Stimulated activated memory B cell treated with anti-CD40 and anti-IgM and Interleukin-4, amounts not matched to agents 10 μg/mL and 1 μg/mL and 100 μg/mL, for 72 hours (primary cell): Measurements from ENCODE around the gene TRPV5.
"Not testable (repeated sequence)": the region's sequence is repeated elsewhere in the genome, so short reads cannot be mapped to it uniquely, and the experiment has no call there.

Source experiments
- ATAC-seq: fragments of 150-1000 bp; cut with Tn5 transposase; 2 replicates; pipeline ENCODE4 v1.10.0; 2021
- H3K27ac Mint-ChIP-seq: one replicate; pipeline ENCODE4 v1.8.0; 2022; ENCODE audit warnings: mild to moderate bottlenecking, mixed read lengths
- H3K27me3 Mint-ChIP-seq: one replicate; pipeline ENCODE4 v1.8.0; 2022; ENCODE audit warnings: mixed read lengths
- H3K36me3 Mint-ChIP-seq: one replicate; pipeline ENCODE4 v1.8.0; 2022; ENCODE audit warnings: mixed read lengths
- H3K4me1 Mint-ChIP-seq: one replicate; pipeline ENCODE4 v1.8.0; 2022; ENCODE audit warnings: mixed read lengths
- H3K4me3 Mint-ChIP-seq: one replicate; pipeline ENCODE4 v1.8.0; 2022; ENCODE audit warnings: mild to moderate bottlenecking, moderate library complexity, mixed read lengths
- H3K9me3 Mint-ChIP-seq: one replicate; pipeline ENCODE4 v1.8.0; 2022; ENCODE audit warnings: mixed read lengths

TRPV5 gene

GRCh38 chr7:142933624-142934023, at the start of gene TRPV5:
TRPV5 (minus strand) TSS chr7:142933746; CDS start chr7:142933459, 287 bp downstream.
- no peak within 1 kb of the TSS for H3K27ac Mint-ChIP-seq
- no peak for ATAC-seq

GRCh38 chr7:142978402-142978801, 44.9 kb upstream of the TRPV5 start:
- H3K4me3 Mint-ChIP-seq, ATAC-seq, H3K4me1 Mint-ChIP-seq, H3K36me3 Mint-ChIP-seq, H3K9me3 Mint-ChIP-seq, H3K27ac Mint-ChIP-seq: not testable (repeated sequence)
- peaks cover 24% of the 10 kb centered on the region for H3K27me3 Mint-ChIP-seq

More at GRCh38 chr7:142933624-142934023, at the start of gene TRPV5:
- H3K9me3 Mint-ChIP-seq = no peaks in the 10 kb centered on the region
- H3K4me3 Mint-ChIP-seq = no peak within 1 kb of the TSS
- H3K4me1 Mint-ChIP-seq = no peaks in the 10 kb centered on the region
- H3K36me3 Mint-ChIP-seq = no peaks in the 10 kb centered on the region
- peaks cover 14% of the 10 kb centered on the region for H3K27me3 Mint-ChIP-seq

GRCh38 chr7:142974626-142975025, 41.1 kb upstream of the TRPV5 start:
- H3K4me1 Mint-ChIP-seq = no peaks in the 10 kb centered on the region
- no peaks in the 10 kb centered on the region for H3K36me3 Mint-ChIP-seq
- H3K27ac Mint-ChIP-seq = no peak overlapping the region
- H3K27me3 Mint-ChIP-seq = peaks cover 45% of the 10 kb centered on the region
- H3K9me3 Mint-ChIP-seq = peaks cover 3% of the 10 kb centered on the region
- no peak for ATAC-seq
- H3K4me3 Mint-ChIP-seq = no peak overlapping the region

GRCh38 chr7:142969183-142969582, 35.6 kb upstream of the TRPV5 start:
- H3K4me3 Mint-ChIP-seq = no peak overlapping the region
- no peaks in the 10 kb centered on the region for H3K9me3 Mint-ChIP-seq
- H3K36me3 Mint-ChIP-seq = no peaks in the 10 kb centered on the region
- no peaks in the 10 kb centered on the region for H3K4me1 Mint-ChIP-seq
- H3K27me3 Mint-ChIP-seq = peaks cover 88% of the 10 kb centered on the region
- ATAC-seq = no peak
- H3K27ac Mint-ChIP-seq = no peak overlapping the region

- Mint-ChIP-seq H3K36me3 (no peaks in the 10 kb centered on the region), H3K27me3 (peaks cover 88% of the 10 kb centered on the region), H3K4me3 (no peak overlapping the region), H3K9me3 (no peaks in the 10 kb centered on the region), H3K27ac (no peak overlapping the region), H3K4me1 (no peaks in the 10 kb centered on the region)
- ATAC-seq = no peak
These were observed 34.7 kb upstream of the TRPV5 start for GRCh38 chr7:142968229-142968628.

- H3K27me3 Mint-ChIP-seq = peaks cover 72% of the 10 kb centered on the region
- H3K36me3 Mint-ChIP-seq = no peaks in the 10 kb centered on the region
- no peaks in the 10 kb centered on the region for H3K4me1 Mint-ChIP-seq
- no peaks in the 10 kb centered on the region for H3K9me3 Mint-ChIP-seq
- H3K4me3 Mint-ChIP-seq = no peak overlapping the region
- no peak for ATAC-seq
- H3K27ac Mint-ChIP-seq = no peak overlapping the region
These were observed 31.1 kb upstream of the TRPV5 start for GRCh38 chr7:142964502-142965246.

GRCh38 chr7:142963993-142964392, 30.4 kb upstream of the TRPV5 start:
- no peak overlapping the region for H3K4me3 Mint-ChIP-seq
- H3K9me3 Mint-ChIP-seq = no peaks in the 10 kb centered on the region
- H3K4me1 Mint-ChIP-seq = no peaks in the 10 kb centered on the region
- peaks cover 72% of the 10 kb centered on the region for H3K27me3 Mint-ChIP-seq
- no peak overlapping the region for H3K27ac Mint-ChIP-seq
- ATAC-seq = no peak
- H3K36me3 Mint-ChIP-seq = no peaks in the 10 kb centered on the region

- no peaks in the 10 kb centered on the region for H3K36me3 Mint-ChIP-seq
These were observed 29.4 kb upstream of the TRPV5 start for GRCh38 chr7:142962991-142963390.

GRCh38 chr7:142961973-142962926, 28.7 kb upstream of the TRPV5 start, which contains the start of gene KEL:
KEL (minus strand) TSS chr7:142962363; CDS start chr7:142962206, 157 bp downstream.
- Mint-ChIP-seq H3K4me1 (peaks cover under 1% of the 10 kb centered on the region), H3K36me3 (no peaks in the 10 kb centered on the region), H3K4me3 (no peak within 1 kb of the TSS), H3K27me3 (peaks cover 57% of the 10 kb centered on the region), H3K27ac (no peak within 1 kb of the TSS), H3K9me3 (no peaks in the 10 kb centered on the region)
- ATAC-seq = no peak

More at GRCh38 chr7:142962991-142963390, 29.4 kb upstream of the TRPV5 start:
- no peak overlapping the region for H3K27ac Mint-ChIP-seq
- H3K4me1 Mint-ChIP-seq = no peaks in the 10 kb centered on the region
- no peak for ATAC-seq
- peaks cover 64% of the 10 kb centered on the region for H3K27me3 Mint-ChIP-seq
- no peaks in the 10 kb centered on the region for H3K9me3 Mint-ChIP-seq
- H3K4me3 Mint-ChIP-seq = no peak overlapping the region

- no peak overlapping the region for H3K4me3 Mint-ChIP-seq
- H3K27me3 Mint-ChIP-seq = peaks cover 51% of the 10 kb centered on the region
These were observed 28.0 kb upstream of the TRPV5 start for GRCh38 chr7:142961595-142961972.

GRCh38 chr7:142960955-142961512, 27.5 kb upstream of the TRPV5 start:
- H3K9me3 Mint-ChIP-seq = peaks cover 6% of the 10 kb centered on the region
- no peak for ATAC-seq
- H3K4me1 Mint-ChIP-seq = peaks cover 6% of the 10 kb centered on the region
- H3K27ac Mint-ChIP-seq = no peak overlapping the region
- H3K36me3 Mint-ChIP-seq = peaks cover 4% of the 10 kb centered on the region
- H3K4me3 Mint-ChIP-seq = no peak overlapping the region
- peaks cover 51% of the 10 kb centered on the region for H3K27me3 Mint-ChIP-seq

More at GRCh38 chr7:142961595-142961972, 28.0 kb upstream of the TRPV5 start:
- Mint-ChIP-seq H3K27ac (no peak overlapping the region), H3K36me3 (no peaks in the 10 kb centered on the region), H3K9me3 (peaks cover under 1% of the 10 kb centered on the region), H3K4me1 (peaks cover 6% of the 10 kb centered on the region)
- ATAC-seq = no peak

- Mint-ChIP-seq H3K4me3 (no peak overlapping the region), H3K36me3 (peaks cover 9% of the 10 kb centered on the region), H3K9me3 (peaks cover 16% of the 10 kb centered on the region), H3K27me3 (peaks cover 38% of the 10 kb centered on the region), H3K27ac (no peak overlapping the region), H3K4me1 (peaks cover 6% of the 10 kb centered on the region)
- no peak for ATAC-seq
These were observed 25.7 kb upstream of the TRPV5 start for GRCh38 chr7:142959202-142959601.

- Mint-ChIP-seq H3K36me3 (peaks cover 9% of the 10 kb centered on the region), H3K27me3 (peaks cover 27% of the 10 kb centered on the region), H3K9me3 (peaks cover 22% of the 10 kb centered on the region), H3K27ac (no peak overlapping the region), H3K4me1 (peaks cover 6% of the 10 kb centered on the region), H3K4me3 (no peak overlapping the region)
- ATAC-seq = no peak
These were observed 24.2 kb upstream of the TRPV5 start for GRCh38 chr7:142957723-142958122.

- H3K4me3 Mint-ChIP-seq = no peak overlapping the region
- H3K27me3 Mint-ChIP-seq = peaks cover 27% of the 10 kb centered on the region
- H3K27ac Mint-ChIP-seq = peak overlapping the region; percentile 7
- peaks cover 9% of the 10 kb centered on the region for H3K36me3 Mint-ChIP-seq
- H3K9me3 Mint-ChIP-seq = peaks cover 22% of the 10 kb centered on the region
- ATAC-seq = no peak
- peaks cover 6% of the 10 kb centered on the region for H3K4me1 Mint-ChIP-seq
These were observed 23.5 kb upstream of the TRPV5 start for GRCh38 chr7:142956951-142957623.
